ENCODE measurements around the gene DNAH6.

DNAH6 gene

GRCh38 chr2:84649058-84649457, 132.8 kb downstream of the DNAH6 start:
- no peaks in the 10 kb centered on the region for H3K9me3 ChIP-seq (ENCODE audit: severe bottlenecking)
- no peaks in the 10 kb centered on the region for H3K27me3 ChIP-seq (ENCODE audit: insufficient read depth, low read depth, severe bottlenecking)
- H3K27ac ChIP-seq = no peak overlapping the region
- H3K36me3 ChIP-seq = no peaks in the 10 kb centered on the region
- TF ChIP-seq, protein P1, sequence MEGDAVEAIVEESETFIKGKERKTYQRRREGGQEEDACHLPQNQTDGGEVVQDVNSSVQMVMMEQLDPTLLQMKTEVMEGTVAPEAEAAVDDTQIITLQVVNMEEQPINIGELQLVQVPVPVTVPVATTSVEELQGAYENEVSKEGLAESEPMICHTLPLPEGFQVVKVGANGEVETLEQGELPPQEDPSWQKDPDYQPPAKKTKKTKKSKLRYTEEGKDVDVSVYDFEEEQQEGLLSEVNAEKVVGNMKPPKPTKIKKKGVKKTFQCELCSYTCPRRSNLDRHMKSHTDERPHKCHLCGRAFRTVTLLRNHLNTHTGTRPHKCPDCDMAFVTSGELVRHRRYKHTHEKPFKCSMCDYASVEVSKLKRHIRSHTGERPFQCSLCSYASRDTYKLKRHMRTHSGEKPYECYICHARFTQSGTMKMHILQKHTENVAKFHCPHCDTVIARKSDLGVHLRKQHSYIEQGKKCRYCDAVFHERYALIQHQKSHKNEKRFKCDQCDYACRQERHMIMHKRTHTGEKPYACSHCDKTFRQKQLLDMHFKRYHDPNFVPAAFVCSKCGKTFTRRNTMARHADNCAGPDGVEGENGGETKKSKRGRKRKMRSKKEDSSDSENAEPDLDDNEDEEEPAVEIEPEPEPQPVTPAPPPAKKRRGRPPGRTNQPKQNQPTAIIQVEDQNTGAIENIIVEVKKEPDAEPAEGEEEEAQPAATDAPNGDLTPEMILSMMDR (IDR thresholded peaks at IDR 0.05; ENCODE audit: low read depth, low read length) = no peak
- no peak overlapping the region for H3K4me3 ChIP-seq (ENCODE audit: low read depth, low read length)
- no peak for DNase-seq

GRCh38 chr2:84649487-84650142, 133.3 kb downstream of the DNAH6 start:
- TF ChIP-seq, protein P1 (IDR thresholded peaks at IDR 0.05; ENCODE audit: low read depth, low read length) = no peak
- Histone ChIP-seq H3K9me3 (ENCODE audit: severe bottlenecking) (no peaks in the 10 kb centered on the region), H3K27me3 (ENCODE audit: insufficient read depth, low read depth, severe bottlenecking) (no peaks in the 10 kb centered on the region), H3K36me3 (no peaks in the 10 kb centered on the region), H3K27ac (no peak overlapping the region), H3K4me3 (ENCODE audit: low read depth, low read length) (no peak overlapping the region)
- DNase-seq = no peak

DNA sequence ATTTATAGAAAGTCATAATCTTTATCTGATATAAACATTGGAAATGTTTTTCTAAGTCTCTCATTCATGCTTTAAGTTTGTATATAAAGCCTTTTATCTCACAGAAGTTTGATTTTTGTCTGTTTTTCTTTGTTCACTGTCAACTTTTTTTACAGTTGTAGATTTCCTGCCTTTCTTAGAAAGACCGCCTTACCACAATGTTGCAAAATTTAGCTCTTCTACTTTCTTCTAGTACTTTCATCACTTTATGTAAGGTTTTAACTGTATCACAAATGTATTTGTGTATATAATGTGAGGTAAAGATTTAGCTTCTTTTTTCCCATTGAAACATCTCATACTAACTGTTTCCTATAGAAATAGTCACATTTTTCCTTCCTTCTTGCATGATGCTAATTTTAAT, 136.1 kb downstream of the DNAH6 start:
- Histone ChIP-seq H3K36me3 (no peaks in the 10 kb centered on the region), H3K27me3 (ENCODE audit: insufficient read depth, low read depth, severe bottlenecking) (no peaks in the 10 kb centered on the region), H3K27ac (no peak overlapping the region), H3K4me3 (ENCODE audit: low read depth, low read length) (no peak overlapping the region), H3K9me3 (ENCODE audit: severe bottlenecking) (no peaks in the 10 kb centered on the region)
- TF ChIP-seq, protein P1 (IDR thresholded peaks at IDR 0.05; ENCODE audit: low read depth, low read length) = no peak
- DNase-seq = no peak

DNA sequence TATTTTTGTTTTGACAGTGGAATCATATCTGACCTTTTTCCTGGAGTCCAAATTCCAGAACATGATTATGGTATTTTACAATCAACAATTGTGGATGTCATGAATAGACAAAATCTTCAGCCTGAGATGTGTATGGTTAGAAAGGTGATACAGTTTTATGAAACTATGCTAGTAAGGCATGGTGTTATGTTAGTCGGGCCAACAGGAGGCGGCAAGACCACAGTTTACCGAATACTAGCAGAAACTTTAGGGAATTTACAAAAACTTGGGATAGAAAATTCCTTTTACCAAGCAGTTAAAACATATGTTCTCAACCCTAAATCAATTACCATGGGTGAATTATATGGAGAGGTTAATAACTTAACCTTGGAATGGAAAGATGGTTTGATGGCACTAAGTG, 137.0 kb downstream of the DNAH6 start:
- H3K27ac ChIP-seq = no peak overlapping the region
- no peaks in the 10 kb centered on the region for H3K27me3 ChIP-seq (ENCODE audit: insufficient read depth, low read depth, severe bottlenecking)
- no peaks in the 10 kb centered on the region for H3K9me3 ChIP-seq (ENCODE audit: severe bottlenecking)
- H3K4me3 ChIP-seq (ENCODE audit: low read depth, low read length) = no peak overlapping the region
- no peaks in the 10 kb centered on the region for H3K36me3 ChIP-seq
- TF ChIP-seq, protein P1 (IDR thresholded peaks at IDR 0.05; ENCODE audit: low read depth, low read length) = no peak
- no peak for DNase-seq

- TF ChIP-seq, protein P1 (IDR thresholded peaks at IDR 0.05; ENCODE audit: low read depth, low read length) = no peak
- H3K27ac ChIP-seq = no peak overlapping the region
- no peaks in the 10 kb centered on the region for H3K36me3 ChIP-seq
- no peak for DNase-seq
- no peaks in the 10 kb centered on the region for H3K27me3 ChIP-seq (ENCODE audit: insufficient read depth, low read depth, severe bottlenecking)
- no peak overlapping the region for H3K4me3 ChIP-seq (ENCODE audit: low read depth, low read length)
- H3K9me3 ChIP-seq (ENCODE audit: severe bottlenecking) = no peaks in the 10 kb centered on the region
Observed at GRCh38 chr2:84654414-84654813, 138.1 kb downstream of the DNAH6 start.

GRCh38 chr2:84669122-84669521, 152.8 kb downstream of the DNAH6 start:
- H3K27ac ChIP-seq = no peak overlapping the region
- no peaks in the 10 kb centered on the region for H3K27me3 ChIP-seq (ENCODE audit: insufficient read depth, low read depth, severe bottlenecking)
- TF ChIP-seq, protein P1 (IDR thresholded peaks at IDR 0.05; ENCODE audit: low read depth, low read length) = no peak
- no peak for DNase-seq
- H3K9me3 ChIP-seq (ENCODE audit: severe bottlenecking) = no peaks in the 10 kb centered on the region
- H3K36me3 ChIP-seq = no peaks in the 10 kb centered on the region
- H3K4me3 ChIP-seq (ENCODE audit: low read depth, low read length) = no peak overlapping the region

Data from WERI-Rb-1 (cell line).